Pancreas (tissue), 10 donors: ENCODE results near the gene CYB5R3. TPM values are rescaled to one million over a fixed set of nuclear protein-coding genes. Genes with fewer than 3 reads are reported as not detected.
"Not testable (repeated sequence)": the region's sequence is repeated elsewhere in the genome, so short reads cannot be mapped to it uniquely, and the experiment has no call there.

Source experiments
- ATAC-seq, 4 donors: fragments of 200-7000 bp; cut with Tn5 transposase; one replicate each; pipeline versions ENCODE4 v1.8.0 to v1.9.1; 2020; ENCODE audit warnings: mild to moderate bottlenecking in 4 of 4, moderate library complexity in 4 of 4
- DNase-seq, 6 donors: peaks; one replicate each; pipeline ENCODE4 v3.0.0-alpha.2; 2020
- FAIRE-seq: peaks from 2 replicates; lab custom pipeline; 2012; peaks lifted over from hg19 to GRCh38; lab: Jason Lieb, UNC
- H3K27ac ChIP-seq, 4 donors: fragments of 200-600 bp; sonication (generic); 1 replicate in 3 of 4; 2 replicates in 1 of 4; pipeline versions ENCODE4 v1.5.0 to v1.8.0; 2020
- H3K27me3 ChIP-seq, 4 donors: fragments of 200-600 bp; one replicate each; pipeline ENCODE4 v1.8.0; 2021
- H3K36me3 ChIP-seq, 3 donors: fragments of 200-600 bp; sonication (generic) in 1 of 3; one replicate each; pipeline versions ENCODE4 v1.5.0 to v1.8.0; 2020 to 2021
- H3K4me1 ChIP-seq, 3 donors: fragments of 200-600 bp; one replicate each; pipeline ENCODE4 v1.8.0; 2021
- H3K4me3 ChIP-seq, 4 donors: fragments of 200-600 bp; sonication (generic) in 2 of 4; one replicate each; pipeline versions ENCODE4 v1.5.0 to v1.8.0; 2020 to 2021
- H3K9me3 ChIP-seq, 4 donors: fragments of 200-600 bp; one replicate each; pipeline ENCODE4 v1.8.0; 2021
- WGBS, 2 donors: extraction: QIAGEN DNeasy Blood & Tissue Kit; methylation state at CpG; one replicate each; pipeline ENCODE4 v1.1.7; 2013; 5-methylcytosine and 5-hydroxymethylcytosine counted together
- intact Hi-C, 3 donors: fragments of 100-400 bp; cut with DNase I; formaldehyde crosslinking; loops; one replicate each; pipeline versions ENCODE4 v1.11.1 to v1.14.2; 2022
- polyA plus RNA-seq, 2 donors: library from polyadenylated mRNA; stranded (reverse); fragments of 200-250 nt; gene quantifications; one replicate each; pipeline ENCODE4 v1.2.3, GENCODE V29; 2013
- total RNA-seq, 6 donors: library from RNA; stranded (reverse); fragmentation: NEBNext Ultra II Directional in 4 of 6; extraction: Animal tissue kit (Norgen Biotek cat#: 25700) in 4 of 6; gene quantifications; one replicate each; pipeline versions ENCODE4 v1.2.1 to v1.2.4, GENCODE V29; 2021 to 2023
- TF ChIP-seq, protein P1 (sequence below), 4 donors: fragments of 200-600 bp; sonication (generic) in 3 of 4; IDR thresholded peaks; one replicate each; pipeline versions ENCODE4 v1.5.0 to v1.8.0; 2021; ENCODE audit warnings: antibody characterized with exemption in 4 of 4
- donor health status: healthy with polysubstance abuse.
- donor health status: DM: no; HTN: no; CAD: no; lungs with moderate emphysema.
- donor health status: DM: no; HTN: no; CAD: no.
- donor health status: control.
- donor health status: control.
- donor health status: Bipolar disorder and iron deficiency.
- donor health status: DM: yes; HTN: yes; CAD: no.
- donor health status: DM: no; HTN: no; CAD: no.
- donor health status: DM: no; HTN: no; CAD: no.
- donor health status: DM: yes; HTN: yes; CAD: no.

CYB5R3 gene
- total and polyA plus RNA-seq, 8 donors = 32.6 to 105 (median 50.4) TPM

DNA sequence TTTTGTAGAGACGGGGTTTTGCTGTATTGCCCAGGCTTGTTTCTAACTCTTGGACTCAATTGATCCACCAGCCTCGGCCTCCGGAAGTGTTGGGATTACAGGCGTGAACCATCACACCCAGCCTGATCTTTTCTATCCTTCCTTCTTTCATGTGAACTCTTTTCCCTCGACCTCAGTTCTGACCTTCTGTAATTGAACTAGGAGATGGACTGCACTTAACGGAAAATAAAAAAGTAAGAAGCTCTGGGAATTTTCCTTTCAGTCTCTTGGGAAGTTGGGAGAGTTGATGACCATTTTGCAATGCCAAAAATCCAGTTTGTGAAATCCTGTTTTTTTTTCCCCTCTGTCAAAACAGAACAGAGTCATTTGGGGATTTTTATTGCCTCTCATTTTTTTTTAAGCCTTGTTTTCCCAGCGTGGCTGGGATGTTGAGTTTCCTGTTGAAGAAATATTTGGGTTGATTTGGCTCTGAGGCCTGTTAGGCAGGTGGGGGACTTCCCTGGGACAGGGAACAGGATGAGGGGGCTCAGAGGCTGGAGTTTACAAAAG is 26.9 kb upstream of the CYB5R3 start:
- H3K4me3 ChIP-seq = no peak overlapping the region
- H3K27me3 ChIP-seq = no peaks in the 10 kb centered on the region
- TF ChIP-seq, protein P1, sequence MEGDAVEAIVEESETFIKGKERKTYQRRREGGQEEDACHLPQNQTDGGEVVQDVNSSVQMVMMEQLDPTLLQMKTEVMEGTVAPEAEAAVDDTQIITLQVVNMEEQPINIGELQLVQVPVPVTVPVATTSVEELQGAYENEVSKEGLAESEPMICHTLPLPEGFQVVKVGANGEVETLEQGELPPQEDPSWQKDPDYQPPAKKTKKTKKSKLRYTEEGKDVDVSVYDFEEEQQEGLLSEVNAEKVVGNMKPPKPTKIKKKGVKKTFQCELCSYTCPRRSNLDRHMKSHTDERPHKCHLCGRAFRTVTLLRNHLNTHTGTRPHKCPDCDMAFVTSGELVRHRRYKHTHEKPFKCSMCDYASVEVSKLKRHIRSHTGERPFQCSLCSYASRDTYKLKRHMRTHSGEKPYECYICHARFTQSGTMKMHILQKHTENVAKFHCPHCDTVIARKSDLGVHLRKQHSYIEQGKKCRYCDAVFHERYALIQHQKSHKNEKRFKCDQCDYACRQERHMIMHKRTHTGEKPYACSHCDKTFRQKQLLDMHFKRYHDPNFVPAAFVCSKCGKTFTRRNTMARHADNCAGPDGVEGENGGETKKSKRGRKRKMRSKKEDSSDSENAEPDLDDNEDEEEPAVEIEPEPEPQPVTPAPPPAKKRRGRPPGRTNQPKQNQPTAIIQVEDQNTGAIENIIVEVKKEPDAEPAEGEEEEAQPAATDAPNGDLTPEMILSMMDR (IDR thresholded peaks at IDR 0.05) = no peak
- intact Hi-C loops = no loop called here
- H3K36me3 ChIP-seq = no peaks in the 10 kb centered on the region
- DNase-seq (no peak), FAIRE-seq (no peak), ATAC-seq (peak in 3 of 4 donors; percentile 11 to 45 (median 28))
- WGBS, 2 donors = 40 to 49% methylated on average over 7 of the region's 7 CpGs
- H3K9me3 ChIP-seq = no peaks in the 10 kb centered on the region
- H3K4me1 ChIP-seq = no peaks in the 10 kb centered on the region
- peak overlapping the region; percentile 3 to 71 (median 25) for H3K27ac ChIP-seq

DNA sequence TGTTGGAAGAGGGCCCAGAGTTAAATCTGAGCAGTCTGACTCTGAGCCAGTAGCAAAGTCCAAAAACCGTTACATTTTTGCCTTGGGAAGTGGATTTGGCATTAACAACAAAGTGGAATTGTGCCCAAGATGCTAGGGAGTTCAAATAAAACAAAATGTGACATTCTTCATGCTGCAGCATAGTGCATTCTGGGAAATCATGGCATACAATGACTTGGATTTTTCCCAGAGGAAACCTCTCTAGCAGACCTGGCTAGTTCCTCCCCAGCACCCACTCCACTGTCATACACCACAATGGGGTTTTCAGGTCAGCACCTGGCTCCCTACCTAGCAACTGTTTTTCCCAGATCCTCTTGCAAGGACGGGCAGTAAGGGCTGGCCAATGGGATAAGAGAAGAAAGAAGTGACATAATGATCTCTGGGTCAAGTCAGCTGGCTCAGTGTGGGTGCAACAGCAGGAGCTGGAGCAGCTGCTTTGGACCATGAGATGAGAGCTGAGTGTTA is 24.8 kb upstream of the CYB5R3 start:
- ATAC-seq (peak; percentile 44 to 71 (median 59)), FAIRE-seq (no peak), DNase-seq (no peak)
- no peaks in the 10 kb centered on the region for H3K36me3 ChIP-seq
- WGBS, 2 donors = 8% methylated on average over 2 of the region's 2 CpGs
- H3K27me3 ChIP-seq = no peaks in the 10 kb centered on the region
- H3K9me3 ChIP-seq = no peaks in the 10 kb centered on the region
- intact Hi-C loops = no loop called here
- no peaks in the 10 kb centered on the region for H3K4me1 ChIP-seq
- peak overlapping the region in 1 of 4 donors; percentile 4 for H3K27ac ChIP-seq
- TF ChIP-seq, protein P1 (IDR thresholded peaks at IDR 0.05) = no peak
- H3K4me3 ChIP-seq = no peak overlapping the region

DNA sequence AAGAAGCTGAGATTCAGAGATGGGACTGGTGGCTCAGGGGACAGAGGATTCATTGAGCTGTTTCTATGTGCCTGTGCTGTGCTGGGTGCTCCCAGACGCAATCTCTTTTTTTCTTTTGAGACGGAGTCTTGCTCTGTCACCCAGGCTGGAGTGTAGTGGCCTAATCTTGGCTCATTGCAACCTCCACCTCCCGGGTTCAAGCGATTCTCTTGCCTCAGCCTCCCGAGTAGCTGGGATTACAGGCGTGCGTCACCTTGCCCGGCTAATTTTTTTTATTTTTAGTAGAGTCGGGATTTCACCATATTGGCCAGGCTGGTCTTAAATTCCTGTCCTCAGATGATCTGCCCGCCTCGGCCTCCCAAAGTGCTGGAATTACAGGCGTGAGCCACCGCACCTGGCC is 23.9 kb upstream of the CYB5R3 start:
- H3K27me3 ChIP-seq, intact Hi-C loops, DNase-seq, H3K36me3 ChIP-seq, ATAC-seq, H3K9me3 ChIP-seq, FAIRE-seq, H3K4me1 ChIP-seq, H3K4me3 ChIP-seq, H3K27ac ChIP-seq: not testable (repeated sequence)
- WGBS, 2 donors = 89 to 97% methylated on average over 13 of the region's 13 CpGs

DNA sequence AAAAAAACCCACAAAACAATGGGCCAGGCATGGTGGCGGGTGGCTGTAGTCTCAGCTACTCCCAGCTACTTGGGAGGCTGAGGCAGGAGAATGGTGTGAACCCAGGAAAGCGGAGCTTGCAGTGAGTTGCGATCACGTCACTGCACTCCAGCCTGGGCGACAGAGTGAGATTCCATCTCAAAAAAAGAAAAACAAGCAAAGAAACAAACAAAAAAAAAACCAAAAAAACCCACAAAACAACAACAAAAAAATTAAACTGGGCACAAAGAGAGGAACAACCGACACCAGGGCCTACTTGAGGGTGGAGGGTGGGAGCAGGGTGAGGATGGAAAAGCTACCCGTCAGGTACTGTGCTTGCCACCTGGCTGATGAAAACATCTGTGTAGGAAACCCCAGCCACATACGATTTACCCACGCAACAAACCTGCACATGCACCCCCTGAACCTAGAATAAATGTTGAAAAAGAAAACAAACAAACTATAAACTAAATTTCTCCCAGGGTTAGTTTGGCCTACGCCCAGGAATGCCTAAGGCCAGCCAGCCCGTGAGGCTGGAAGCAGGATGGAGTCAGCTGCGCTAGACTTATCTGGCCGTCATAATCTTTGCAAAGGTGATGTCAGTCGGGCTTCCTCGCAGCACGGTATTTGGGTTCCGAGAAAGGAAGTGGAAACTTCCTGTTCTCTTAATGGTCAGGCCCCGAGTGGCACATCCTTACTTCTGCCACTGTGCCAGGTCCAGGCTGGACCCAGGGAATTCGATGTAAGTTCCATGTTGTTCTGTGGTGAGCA is 21.9 kb upstream of the CYB5R3 start:
- DNase-seq = no peak
- 76 to 78% methylated on average over 19 of the region's 19 CpGs for WGBS, 2 donors
- H3K4me1 ChIP-seq = no peaks in the 10 kb centered on the region
- H3K27me3 ChIP-seq = no peaks in the 10 kb centered on the region
- ATAC-seq = peak in 1 of 4 donors; percentile 20
- no peaks in the 10 kb centered on the region for H3K9me3 ChIP-seq
- TF ChIP-seq, protein P1 (IDR thresholded peaks at IDR 0.05) = no peak
- H3K36me3 ChIP-seq = no peaks in the 10 kb centered on the region
- no peak overlapping the region for H3K27ac ChIP-seq
- intact Hi-C loops = no loop called here
- no peak for FAIRE-seq
- H3K4me3 ChIP-seq = no peak overlapping the region

DNA sequence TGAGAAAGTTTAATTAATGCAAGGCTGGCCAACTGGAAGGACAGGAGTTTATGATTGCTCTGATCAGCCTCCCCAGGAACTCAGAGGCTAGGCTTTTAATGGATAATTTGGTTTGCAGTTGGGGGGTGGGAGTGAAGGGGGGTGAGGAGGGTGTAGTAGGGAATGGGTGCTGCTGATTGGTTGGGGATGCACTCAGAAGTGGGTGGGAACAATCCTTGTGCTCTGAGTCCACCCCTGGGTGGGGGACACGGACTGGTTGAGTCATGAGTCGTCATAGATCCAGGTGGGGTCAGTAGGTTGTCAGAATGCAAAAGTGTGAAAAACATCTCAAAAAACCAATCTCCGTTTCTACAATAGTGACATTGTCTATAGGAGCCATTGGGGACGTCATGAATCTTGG is 20.9 kb upstream of the CYB5R3 start:
- DNase-seq = no peak
- no peak for ATAC-seq
- Histone ChIP-seq H3K4me1 (no peaks in the 10 kb centered on the region), H3K4me3 (no peak overlapping the region), H3K27me3 (no peaks in the 10 kb centered on the region), H3K27ac (no peak overlapping the region), H3K36me3 (no peaks in the 10 kb centered on the region), H3K9me3 (no peaks in the 10 kb centered on the region)
- no peak for FAIRE-seq
- intact Hi-C loops = no loop called here
- TF ChIP-seq, protein P1 (IDR thresholded peaks at IDR 0.05) = no peak
- 68 to 80% methylated on average over 4 of the region's 4 CpGs for WGBS, 2 donors

DNA sequence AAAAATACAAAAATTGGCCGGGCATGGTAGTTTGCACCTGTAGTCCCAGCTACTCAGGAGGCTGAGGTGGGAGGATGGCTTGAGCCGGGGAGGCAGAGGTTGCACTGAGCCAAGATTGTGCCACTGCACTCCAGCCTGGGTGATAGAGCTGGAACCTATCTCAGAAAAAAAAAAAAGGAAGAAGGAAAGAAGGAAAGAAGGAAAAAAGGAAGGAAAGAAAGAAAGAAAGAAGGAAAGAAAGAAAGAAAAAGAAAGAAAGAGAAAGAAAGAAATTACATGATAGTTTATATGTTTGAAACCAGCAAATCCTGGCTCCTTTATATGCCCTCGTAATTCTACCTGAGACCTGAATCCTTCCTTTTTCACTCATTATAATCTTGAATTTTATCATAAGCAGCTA is 17.2 kb upstream of the CYB5R3 start:
- intact Hi-C loops = loop anchor here in 1 of 3 donors (10.0 kb wide), 1 partner anchor 118 kb away; no protein-coding TSS in a partner anchor
- 70 to 86% methylated on average over 3 of the region's 3 CpGs for whole genome bisulfite sequencing, 2 donors
- not testable (repeated sequence) for ATAC-seq, DNase-seq, H3K36me3 ChIP-seq, H3K27ac ChIP-seq, H3K27me3 ChIP-seq, FAIRE-seq, H3K4me3 ChIP-seq, H3K9me3 ChIP-seq, H3K4me1 ChIP-seq
